ENCODE results near the gene FAM222A. TPM values are rescaled to one million over a fixed set of nuclear protein-coding genes. Genes with fewer than 3 reads are reported as not detected.

FAM222A gene
- polyA plus RNA-seq, 3 donors, result 0.09 TPM; not detected in 2

DNA sequence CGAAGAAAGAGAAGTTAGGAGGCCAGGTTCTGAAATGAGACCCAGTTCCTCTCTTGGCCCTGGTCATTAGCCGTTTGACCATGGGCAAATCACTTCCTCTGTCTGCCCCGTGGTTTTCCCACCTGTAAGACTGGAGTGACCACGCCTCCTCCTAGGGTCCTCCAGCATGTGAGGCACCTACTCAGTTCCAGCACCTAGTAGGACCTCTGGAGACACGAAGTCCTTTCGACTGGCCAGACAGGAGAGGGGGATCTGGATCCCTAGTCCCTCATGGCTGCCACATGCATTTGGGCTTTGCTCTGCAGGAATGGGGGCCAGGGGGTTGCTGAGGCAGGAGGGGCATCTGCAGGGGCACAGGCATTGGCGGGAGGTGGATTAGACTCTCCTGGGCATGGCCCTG, 103.2 kb downstream of the FAM222A start:
- 55% methylated on average over 7 of the region's 7 CpGs for WGBS (ENCODE audit: insufficient coverage)
- H4K20me1 ChIP-seq (ENCODE audit: insufficient read depth, low read length), result no peaks in the 10 kb centered on the region
- no peak overlapping the region for H3K4me2 ChIP-seq (replicated peaks; ENCODE audit: extremely low read depth, low read length, poor library complexity, severe bottlenecking)
- Mint-ChIP-seq H3K9me3 (no peaks in the 10 kb centered on the region), H3K27me3 (ENCODE audit: low read depth in 3 of 3) (peaks cover 6 to 10% (median 8%) of the 10 kb centered on the region in 3 donors), H3K27ac (peak overlapping the region in 1 of 7 donors; percentile 49), H3K4me1 (peaks cover 21% of the 10 kb centered on the region), H3K4me3 (no peak overlapping the region), H3K36me3 (peaks cover 0 to 4% of the 10 kb centered on the region in 2 donors)
- no peaks in the 10 kb centered on the region for H3K9me3 ChIP-seq (replicated peaks in 1 of 2; ENCODE audit: control insufficient read depth in 1 of 2, insufficient read depth in 1 of 2, low read length in 2 of 2)
- intact Hi-C loops (cut with micrococcal nuclease), result no loop called here
- no peaks in the 10 kb centered on the region for H3K36me3 ChIP-seq (replicated peaks in 1 of 2; ENCODE audit: control insufficient read depth in 1 of 2, insufficient read depth in 2 of 2, low read length in 2 of 2)
- no peak overlapping the region for H2AFZ ChIP-seq (ENCODE audit: insufficient read depth, low read depth, low read length, poor library complexity, severe bottlenecking)
- TF ChIP-seq, protein P1, sequence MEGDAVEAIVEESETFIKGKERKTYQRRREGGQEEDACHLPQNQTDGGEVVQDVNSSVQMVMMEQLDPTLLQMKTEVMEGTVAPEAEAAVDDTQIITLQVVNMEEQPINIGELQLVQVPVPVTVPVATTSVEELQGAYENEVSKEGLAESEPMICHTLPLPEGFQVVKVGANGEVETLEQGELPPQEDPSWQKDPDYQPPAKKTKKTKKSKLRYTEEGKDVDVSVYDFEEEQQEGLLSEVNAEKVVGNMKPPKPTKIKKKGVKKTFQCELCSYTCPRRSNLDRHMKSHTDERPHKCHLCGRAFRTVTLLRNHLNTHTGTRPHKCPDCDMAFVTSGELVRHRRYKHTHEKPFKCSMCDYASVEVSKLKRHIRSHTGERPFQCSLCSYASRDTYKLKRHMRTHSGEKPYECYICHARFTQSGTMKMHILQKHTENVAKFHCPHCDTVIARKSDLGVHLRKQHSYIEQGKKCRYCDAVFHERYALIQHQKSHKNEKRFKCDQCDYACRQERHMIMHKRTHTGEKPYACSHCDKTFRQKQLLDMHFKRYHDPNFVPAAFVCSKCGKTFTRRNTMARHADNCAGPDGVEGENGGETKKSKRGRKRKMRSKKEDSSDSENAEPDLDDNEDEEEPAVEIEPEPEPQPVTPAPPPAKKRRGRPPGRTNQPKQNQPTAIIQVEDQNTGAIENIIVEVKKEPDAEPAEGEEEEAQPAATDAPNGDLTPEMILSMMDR (IDR thresholded peaks at IDR 0.05), result no peak
- peaks cover 15 to 19% of the 10 kb centered on the region in 2 donors for H3K4me1 ChIP-seq (ENCODE audit: control insufficient read depth in 1 of 2, insufficient read depth in 2 of 2, low read length in 2 of 2)
- H3K4me3 ChIP-seq (replicated peaks in 1 of 3; ENCODE audit: low read depth in 2 of 3, low read length in 3 of 3), result no peak overlapping the region
- no peaks in the 10 kb centered on the region for H3K79me2 ChIP-seq (ENCODE audit: insufficient read depth, low read length)
- DNase-seq, result no peak
- H3K27me3 ChIP-seq (ENCODE audit: control insufficient read depth in 2 of 2, insufficient read depth in 2 of 2, low read length in 2 of 2), result no peaks in the 10 kb centered on the region
- no peak overlapping the region for H3K27ac ChIP-seq (ENCODE audit: low read depth in 1 of 2, low read length in 2 of 2)
- no peak overlapping the region for H3K9ac ChIP-seq (ENCODE audit: insufficient read depth, low read length, poor library complexity, severe bottlenecking)

DNA sequence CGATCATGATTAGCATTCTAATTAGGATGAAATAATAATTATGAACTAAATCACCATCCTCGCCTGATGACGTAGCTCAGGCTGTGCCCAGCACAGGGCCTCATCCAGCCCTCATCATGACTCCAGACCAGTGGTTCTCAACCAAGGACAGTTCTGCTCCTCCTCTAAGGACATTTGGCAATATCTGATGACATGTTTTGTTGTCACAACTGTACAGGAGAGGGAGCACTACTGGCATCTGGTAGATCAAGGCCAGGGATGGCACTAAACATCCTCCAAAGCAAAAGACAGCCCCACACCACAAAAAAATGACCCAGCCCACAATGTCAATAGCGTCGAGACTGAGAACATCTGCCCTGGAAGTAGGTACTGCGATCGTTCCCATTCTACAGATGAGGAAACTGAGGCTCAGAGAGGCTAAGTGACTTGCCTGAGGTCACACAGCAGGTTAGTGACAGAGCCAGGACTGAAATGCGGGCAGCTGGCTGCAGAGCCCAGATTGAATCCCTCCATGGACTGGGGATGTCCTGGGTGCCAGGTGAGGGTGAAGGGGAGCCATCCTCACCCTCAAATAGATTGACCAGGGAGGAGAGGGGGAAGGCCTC, 104.1 kb downstream of the FAM222A start:
- Mint-ChIP-seq H3K9me3 (no peaks in the 10 kb centered on the region), H3K36me3 (peaks cover 0 to 4% of the 10 kb centered on the region in 2 donors), H3K27ac (peak overlapping the region in 6 of 7 donors; percentile 3 to 80 (median 50)), H3K27me3 (ENCODE audit: low read depth in 3 of 3) (peaks cover 7 to 10% (median 8%) of the 10 kb centered on the region in 3 donors), H3K4me1 (peaks cover 24% of the 10 kb centered on the region), H3K4me3 (peak overlapping the region in 1 of 2 donors; percentile 50)
- Histone ChIP-seq H3K79me2 (ENCODE audit: insufficient read depth, low read length) (no peaks in the 10 kb centered on the region), H3K27me3 (ENCODE audit: control insufficient read depth in 2 of 2, insufficient read depth in 2 of 2, low read length in 2 of 2) (no peaks in the 10 kb centered on the region), H4K20me1 (ENCODE audit: insufficient read depth, low read length) (no peaks in the 10 kb centered on the region), H3K4me2 (replicated peaks; ENCODE audit: extremely low read depth, low read length, poor library complexity, severe bottlenecking) (no peak overlapping the region), H2AFZ (ENCODE audit: insufficient read depth, low read depth, low read length, poor library complexity, severe bottlenecking) (no peak overlapping the region), H3K4me3 (replicated peaks in 1 of 3; ENCODE audit: low read depth in 2 of 3, low read length in 3 of 3) (no peak overlapping the region), H3K27ac (ENCODE audit: low read depth in 1 of 2, low read length in 2 of 2) (no peak overlapping the region), H3K36me3 (replicated peaks in 1 of 2; ENCODE audit: control insufficient read depth in 1 of 2, insufficient read depth in 2 of 2, low read length in 2 of 2) (no peaks in the 10 kb centered on the region), H3K9me3 (replicated peaks in 1 of 2; ENCODE audit: control insufficient read depth in 1 of 2, insufficient read depth in 1 of 2, low read length in 2 of 2) (no peaks in the 10 kb centered on the region), H3K9ac (ENCODE audit: insufficient read depth, low read length, poor library complexity, severe bottlenecking) (no peak overlapping the region), H3K4me1 (ENCODE audit: control insufficient read depth in 1 of 2, insufficient read depth in 2 of 2, low read length in 2 of 2) (peaks cover 16 to 19% of the 10 kb centered on the region in 2 donors)
- TF ChIP-seq, protein P1 (IDR thresholded peaks at IDR 0.05), result peak; percentile 27
- DNase-seq, result peak; percentile 40 to 50 (median 50)
- intact Hi-C loops (cut with micrococcal nuclease), result no loop called here
- 95% methylated on average over 4 of the region's 8 CpGs for WGBS (ENCODE audit: insufficient coverage)
